CD4-positive, alpha-beta T cell treated with Interferon alpha-2 for 1 hour (primary cell): Measurements from ENCODE around the gene DYRK1B.

Experiments used
- DNase-seq, 2 donors: peaks; one replicate each; pipeline ENCODE4 v3.0.0-alpha.2; 2020 to 2022

The DYRK1B gene

GRCh38 chr19:39807846-39808364 is 26.1 kb downstream of the DYRK1B start:
- DNase-seq = no peak

DNA sequence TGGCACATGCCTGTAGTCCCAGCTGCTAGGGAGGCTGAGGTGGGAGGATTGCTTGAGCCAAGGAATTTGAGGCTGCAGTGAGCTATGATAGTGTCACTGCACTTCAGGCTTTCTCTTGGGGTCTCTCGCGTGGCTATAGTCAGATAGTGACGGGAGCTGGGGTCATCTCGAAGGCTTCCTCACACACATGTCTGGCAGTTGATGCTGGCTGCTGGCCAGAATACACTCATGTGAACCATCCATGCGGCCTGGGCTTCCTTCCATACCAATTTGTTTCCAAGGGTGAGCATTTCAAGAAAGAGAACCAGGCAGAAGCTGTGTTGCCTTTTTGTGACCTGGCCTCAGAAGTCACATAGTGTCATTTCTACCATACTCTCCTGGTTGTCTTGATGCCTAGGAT is 28.9 kb downstream of the DYRK1B start:
- DNase-seq = no peak

DNA sequence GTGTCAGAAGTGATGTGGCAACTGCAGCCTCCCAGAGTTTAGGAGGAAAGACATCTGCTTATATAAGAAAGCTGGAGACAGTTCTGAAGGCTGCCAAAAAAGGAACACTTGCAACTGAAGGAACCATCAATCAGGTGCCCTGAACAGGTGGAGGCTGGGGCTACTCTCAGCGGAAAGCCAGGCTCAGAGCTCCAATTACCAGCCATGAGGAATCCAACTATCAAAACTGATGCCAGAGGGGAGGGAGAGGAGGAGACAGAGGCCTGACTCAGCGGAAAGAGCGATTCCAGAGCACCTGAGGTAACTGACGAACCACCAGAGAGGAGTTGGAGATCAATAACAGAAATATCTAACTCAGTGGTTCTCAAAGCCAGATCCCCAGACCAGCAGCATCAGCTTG is 31.0 kb downstream of the DYRK1B start:
- DNase-seq = no peak

DNA sequence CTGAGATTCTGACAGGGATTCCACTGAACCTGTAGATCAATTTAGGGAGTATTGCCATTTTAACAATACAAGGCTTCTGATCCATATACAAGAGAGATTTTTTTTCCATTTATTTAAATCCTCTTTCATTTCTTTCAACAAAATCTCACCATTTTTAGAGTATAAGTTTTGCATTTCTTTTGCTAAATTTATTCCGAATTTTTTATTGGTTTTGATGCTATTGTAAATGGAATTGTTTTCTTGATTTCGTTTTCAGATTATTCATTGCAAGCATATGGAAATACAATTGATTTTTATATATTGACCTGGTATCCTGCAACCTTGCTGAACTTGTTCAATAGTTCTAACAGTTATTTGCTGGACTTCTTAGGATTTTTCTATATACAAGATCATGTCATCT is 36.9 kb downstream of the DYRK1B start:
- no peak for DNase-seq

GRCh38 chr19:39796000-39796498 is 37.9 kb downstream of the DYRK1B start:
- no peak for DNase-seq

GRCh38 chr19:39795001-39795400 is 39.0 kb downstream of the DYRK1B start:
- DNase-seq = no peak

- peak; percentile 67 to 74 for DNase-seq
Measured at GRCh38 chr19:39792999-39793546, 40.9 kb downstream of the DYRK1B start.

DNA sequence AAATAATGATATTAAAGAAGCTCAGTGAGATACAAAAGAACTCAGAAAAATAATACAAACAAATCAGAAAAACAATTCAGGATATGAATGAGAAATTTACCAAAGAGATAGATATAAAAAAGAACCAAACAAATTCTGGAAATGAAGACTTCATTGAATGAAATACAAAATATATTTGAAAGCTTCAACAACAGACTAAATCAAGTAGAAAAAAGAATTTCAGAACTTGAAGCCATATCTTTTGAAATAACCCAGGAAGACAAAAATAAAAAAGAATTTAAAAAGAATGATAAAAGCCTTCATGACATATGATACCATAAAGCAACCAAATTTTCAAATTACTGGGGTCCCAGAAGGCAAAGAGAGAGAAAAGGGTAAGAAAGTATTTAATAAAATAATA is 45.7 kb downstream of the DYRK1B start:
- no peak for DNase-seq

DNA sequence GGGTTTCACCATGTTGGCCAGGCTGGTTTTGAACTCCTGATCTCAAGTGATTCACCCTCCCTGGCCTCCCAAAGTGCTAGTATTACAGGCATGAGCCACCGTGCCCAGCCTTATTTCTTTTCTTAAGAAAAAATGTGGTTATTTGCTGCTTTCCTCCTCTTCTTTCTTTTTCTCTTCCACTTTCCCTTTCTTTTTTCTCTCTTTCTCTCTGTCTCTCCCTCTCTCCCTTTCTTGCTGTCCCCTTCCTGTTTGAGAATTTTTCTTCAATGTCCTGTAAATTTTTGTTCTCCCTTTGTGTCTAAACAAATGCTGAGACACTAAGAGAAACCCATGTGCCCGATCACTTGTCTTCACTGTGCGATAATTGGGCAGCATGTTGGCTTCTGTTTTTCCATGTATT is 53.1 kb downstream of the DYRK1B start:
- DNase-seq = no peak

DNA sequence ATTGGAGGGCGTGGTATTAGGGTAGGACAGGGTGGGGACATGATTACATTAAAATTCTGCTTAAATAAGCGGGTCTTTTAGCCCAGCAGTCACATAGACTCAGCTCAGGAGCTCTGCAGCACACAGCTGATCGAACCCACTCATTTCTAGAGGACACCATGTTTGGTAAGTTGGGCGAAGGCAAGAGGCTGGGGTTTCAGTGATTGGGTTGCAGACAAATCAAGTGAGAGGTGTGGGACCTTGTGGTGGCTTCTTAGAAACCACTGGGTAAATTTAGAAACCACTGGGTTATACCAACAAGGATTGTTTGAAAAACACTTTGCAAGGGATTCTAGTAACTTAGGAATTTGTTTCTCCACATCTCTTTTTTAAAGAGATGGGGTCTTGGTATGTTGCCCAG is 55.2 kb downstream of the DYRK1B start, which contains the start of gene LEUTX:
LEUTX (plus strand) TSS at position 92 of the 400 bp plus-strand sequence; CDS start at position 159, 67 bp downstream.
- DNase-seq = no peak
